ENCODE results near the gene HEATR5A. TPM values are rescaled to one million over a fixed set of nuclear protein-coding genes. Genes with fewer than 3 reads are reported as not detected.

HEATR5A gene
- total RNA-seq, 4 donors from 2014 or later = 22.9 to 32.0 (median 25.8) TPM

DNA sequence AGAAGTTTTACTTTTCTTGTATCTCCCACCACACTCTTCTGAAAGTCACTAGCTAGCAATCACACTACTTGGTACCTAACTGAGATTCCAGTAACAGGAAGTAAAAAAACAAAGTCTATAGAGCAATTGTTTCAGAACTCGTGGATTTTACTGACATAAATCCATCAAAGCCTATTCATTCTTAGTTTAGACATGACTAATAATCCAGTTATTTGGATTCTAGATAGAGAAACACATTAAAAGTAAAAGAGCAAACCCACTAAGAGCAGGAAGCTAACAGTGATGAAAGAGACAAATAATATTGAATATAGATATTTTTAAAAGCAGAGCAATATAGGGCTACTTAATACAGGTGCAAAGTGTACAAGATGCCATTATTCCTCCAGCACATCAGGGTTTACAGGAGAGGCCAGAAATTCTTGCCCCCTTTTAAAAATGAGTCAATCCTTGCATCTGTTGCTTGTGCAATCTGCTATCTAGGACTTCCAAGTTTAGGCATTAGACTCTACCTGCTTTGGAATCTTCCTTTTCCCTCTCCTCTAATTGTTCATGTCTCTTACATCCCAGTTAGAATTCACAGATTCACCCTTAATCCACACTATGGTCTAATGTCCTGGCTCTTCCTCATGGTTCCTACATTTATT, 6.0 kb downstream of the HEATR5A start:
- no peak for DNase-seq (ENCODE audit: low spot score in 2 of 2)
- Histone ChIP-seq H3K4me1 (peaks cover 0 to 79% (median 19%) of the 10 kb centered on the region in 4 donors), H3K4me3 (no peak overlapping the region), H3K27me3 (no peaks in the 10 kb centered on the region), H3K36me3 (peaks cover 0 to 3% (median 0%) of the 10 kb centered on the region in 3 donors), H3K9me3 (no peaks in the 10 kb centered on the region), H3K27ac (peak overlapping the region in 2 of 4 donors; percentile 15 to 22)
- TF ChIP-seq EP300 (IDR thresholded peaks at IDR 0.05) (no peak), POLR2A (IDR thresholded peaks at IDR 0.05) (no peak), CTCF (IDR thresholded peaks at IDR 0.05) (no peak)
- 9 to 32% methylated on average over 1 of the region's 1 CpG for WGBS, 2 donors

- TF ChIP-seq POLR2A (IDR thresholded peaks at IDR 0.05) (no peak), EP300 (IDR thresholded peaks at IDR 0.05) (no peak), CTCF (IDR thresholded peaks at IDR 0.05) (no peak)
- peaks cover 0 to 3% (median 0%) of the 10 kb centered on the region in 3 donors for H3K36me3 ChIP-seq
- no peak for DNase-seq (ENCODE audit: low spot score in 2 of 2)
- peak overlapping the region in 1 of 4 donors; percentile 8 for H3K4me3 ChIP-seq
- peak overlapping the region in 2 of 4 donors; percentile 40 to 50 for H3K27ac ChIP-seq
- H3K4me1 ChIP-seq = peaks cover 0 to 50% (median 15%) of the 10 kb centered on the region in 4 donors
- no peaks in the 10 kb centered on the region for H3K9me3 ChIP-seq
- WGBS, 2 donors = 5 to 6% methylated on average over 2 of the region's 2 CpGs
- H3K27me3 ChIP-seq = no peaks in the 10 kb centered on the region
These were observed 9.1 kb downstream of the HEATR5A start for GRCh38 chr14:31411218-31411727.

DNA sequence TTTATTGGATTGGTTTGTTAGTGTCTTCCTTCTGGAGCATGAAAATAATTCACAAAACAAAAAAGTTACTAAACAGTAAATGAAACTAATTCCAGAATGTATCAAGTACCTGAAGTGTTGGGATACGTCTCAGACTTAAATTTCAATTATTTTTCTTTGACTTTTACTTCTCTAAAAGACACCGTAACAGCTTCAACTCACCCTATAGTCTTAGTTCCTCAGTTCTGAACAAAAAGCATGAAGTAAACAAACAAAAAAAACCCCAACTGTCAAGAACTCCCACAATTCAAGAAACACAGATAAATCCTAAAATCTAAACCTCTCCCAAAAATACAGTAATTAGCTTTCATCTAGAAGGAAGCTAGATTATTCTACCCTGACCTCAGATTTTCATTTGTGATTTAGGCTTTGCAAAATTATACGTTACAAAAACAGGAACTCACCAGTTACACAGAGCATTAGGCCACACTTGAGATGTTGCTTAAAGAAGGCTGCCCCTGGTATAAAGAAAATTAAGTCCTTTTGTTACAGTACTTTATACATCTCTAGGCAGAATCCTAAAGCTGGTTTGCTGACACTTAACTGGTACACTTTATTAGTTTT, 10.2 kb downstream of the HEATR5A start:
- TF ChIP-seq EP300 (IDR thresholded peaks at IDR 0.05) (no peak), CTCF (IDR thresholded peaks at IDR 0.05) (no peak), POLR2A (IDR thresholded peaks at IDR 0.05) (no peak)
- Histone ChIP-seq H3K4me1 (peaks cover 0 to 46% (median 13%) of the 10 kb centered on the region in 4 donors), H3K27me3 (no peaks in the 10 kb centered on the region), H3K27ac (peak overlapping the region in 2 of 4 donors; percentile 26 to 50), H3K9me3 (no peaks in the 10 kb centered on the region), H3K36me3 (peaks cover 0 to 3% (median 0%) of the 10 kb centered on the region in 3 donors), H3K4me3 (no peak overlapping the region)
- no peak for DNase-seq (ENCODE audit: low spot score in 2 of 2)
- 65 to 73% methylated on average over 3 of the region's 3 CpGs for WGBS, 2 donors

DNA sequence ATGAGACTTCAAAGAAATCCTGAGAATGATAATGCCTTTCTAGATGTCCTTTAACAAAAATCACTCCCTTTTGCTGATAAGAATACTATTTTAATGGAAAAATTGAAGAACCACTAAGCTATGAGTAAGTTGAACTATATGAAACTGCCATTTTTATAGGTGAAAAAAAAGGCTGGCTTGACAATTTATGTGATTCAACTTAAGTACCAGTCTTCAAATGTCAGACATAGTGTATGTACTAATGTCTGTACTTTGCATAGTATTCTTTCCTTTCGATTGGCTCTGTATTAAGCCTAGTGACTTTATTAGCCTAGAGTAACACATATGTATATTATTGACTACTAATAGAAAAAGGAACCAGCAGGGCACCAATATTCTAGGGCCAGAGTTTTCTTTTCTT, 11.9 kb downstream of the HEATR5A start:
- no peak for TF ChIP-seq EP300 (IDR thresholded peaks at IDR 0.05)
- TF ChIP-seq POLR2A (IDR thresholded peaks at IDR 0.05) = no peak
- no peak for TF ChIP-seq CTCF (IDR thresholded peaks at IDR 0.05)
- H3K27me3 ChIP-seq = no peaks in the 10 kb centered on the region
- WGBS, 2 donors = 97 to 98% methylated on average over 1 of the region's 1 CpG
- H3K27ac ChIP-seq = no peak overlapping the region
- no peak overlapping the region for H3K4me3 ChIP-seq
- no peaks in the 10 kb centered on the region for H3K9me3 ChIP-seq
- peaks cover 0 to 34% (median 7%) of the 10 kb centered on the region in 4 donors for H3K4me1 ChIP-seq
- peaks cover 0 to 3% (median 0%) of the 10 kb centered on the region in 3 donors for H3K36me3 ChIP-seq
- DNase-seq (ENCODE audit: low spot score in 2 of 2) = no peak

All from tibial nerve (tissue), 4 donors.